Smooth muscle cell (in vitro differentiated cells): ENCODE results near the gene IGFBP4. TPM values are rescaled to one million over a fixed set of nuclear protein-coding genes. Genes with fewer than 3 reads are reported as not detected.

Experiments
- DNase-seq: peaks from one replicate; lab custom pipeline; 2025; ENCODE audit not compliant: unreplicated experiment; lab: John Stamatoyannopoulos, UW
- H2AFZ ChIP-seq: fragments of 200-600 bp; sonication (generic); 2 replicates; pipeline ENCODE4 v1.6.0; 2016; ENCODE audit warnings: antibody characterized with exemption, low read depth, mild to moderate bottlenecking
- H3F3A ChIP-seq: fragments of 200-600 bp; sonication (generic); 2 replicates; pipeline ENCODE4 v1.6.0; 2017; ENCODE audit warnings: antibody characterized with exemption, low read depth
- H3K27ac ChIP-seq: fragments of 200-600 bp; sonication (generic); 2 replicates; pipeline ENCODE4 v1.5.1; 2016; ENCODE audit warnings: low read depth, mild to moderate bottlenecking
- H3K27me3 ChIP-seq: fragments of 200-600 bp; sonication (generic); 2 replicates; pipeline ENCODE4 v1.6.1; 2016; ENCODE audit warnings: low read depth, mild to moderate bottlenecking
- H3K36me3 ChIP-seq: fragments of 200-600 bp; sonication (generic); 2 replicates; pipeline ENCODE4 v1.5.1; 2016; ENCODE audit warnings: low read depth
- H3K4me1 ChIP-seq: fragments of 200-600 bp; sonication (generic); 2 replicates; pipeline ENCODE4 v1.5.1; 2016; ENCODE audit warnings: low read depth
- H3K4me2 ChIP-seq: fragments of 200-600 bp; sonication (generic); 2 replicates; pipeline ENCODE4 v1.6.0; 2016; ENCODE audit warnings: mild to moderate bottlenecking
- H3K4me3 ChIP-seq: fragments of 200-600 bp; sonication (generic); 2 replicates; pipeline ENCODE4 v1.5.1; 2016; ENCODE audit warnings: mild to moderate bottlenecking
- H3K79me2 ChIP-seq: fragments of 200-600 bp; sonication (generic); 2 replicates; pipeline ENCODE4 v1.6.0; 2016; ENCODE audit warnings: low read depth, mild to moderate bottlenecking
- H3K9ac ChIP-seq: fragments of 200-600 bp; sonication (generic); 2 replicates; pipeline ENCODE4 v1.6.0; 2016; ENCODE audit warnings: low read depth
- H3K9me3 ChIP-seq: fragments of 200-600 bp; sonication (generic); replicated peaks from 2 replicates; pipeline ENCODE4 v1.5.1; 2016; ENCODE audit warnings: low read depth
- H4K20me1 ChIP-seq: fragments of 200-600 bp; sonication (generic); 2 replicates; pipeline ENCODE4 v1.6.0; 2016; ENCODE audit warnings: low read depth
- WGBS: methylation state at CpG from one replicate; pipeline ENCODE4 v1.1.7; 2016; ENCODE audit warnings: low lambda C conversion rate; 5-methylcytosine and 5-hydroxymethylcytosine counted together
- polyA plus RNA-seq: library from polyadenylated mRNA; unstranded; fragments of >200 nt; fragmentation: Nextera tagmentation; extraction: Ambion mirVana; gene quantifications from 2 replicates; pipeline ENCODE4 v1.2.1, GENCODE V29; 2016
- total RNA-seq: library from RNA; depleted of rRNA; stranded (reverse); fragments of >200 nt; gene quantifications from 2 replicates; pipeline ENCODE4 v1.2.3, GENCODE V29; 2014
- TF ChIP-seq, protein P1 (sequence below): fragments of 200-600 bp; sonication (generic); IDR thresholded peaks from 2 replicates; pipeline ENCODE4 v1.5.1; 2017; ENCODE audit warnings: borderline replicate concordance, mild to moderate bottlenecking, antibody characterized with exemption; ENCODE audit not compliant: insufficient read depth, poor library complexity, severe bottlenecking

IGFBP4 gene
- total and polyA plus RNA-seq, 2 experiments from 2014 or later: 91.0 to 305 TPM

- no peaks in the 10 kb centered on the region for H3K9me3 ChIP-seq
- H3K4me1 ChIP-seq: peaks cover 4% of the 10 kb centered on the region
- H2AFZ ChIP-seq: no peak overlapping the region
- H3K36me3 ChIP-seq: no peaks in the 10 kb centered on the region
- H3F3A ChIP-seq: no peaks in the 10 kb centered on the region
- no peak for DNase-seq
- TF ChIP-seq, protein P1, sequence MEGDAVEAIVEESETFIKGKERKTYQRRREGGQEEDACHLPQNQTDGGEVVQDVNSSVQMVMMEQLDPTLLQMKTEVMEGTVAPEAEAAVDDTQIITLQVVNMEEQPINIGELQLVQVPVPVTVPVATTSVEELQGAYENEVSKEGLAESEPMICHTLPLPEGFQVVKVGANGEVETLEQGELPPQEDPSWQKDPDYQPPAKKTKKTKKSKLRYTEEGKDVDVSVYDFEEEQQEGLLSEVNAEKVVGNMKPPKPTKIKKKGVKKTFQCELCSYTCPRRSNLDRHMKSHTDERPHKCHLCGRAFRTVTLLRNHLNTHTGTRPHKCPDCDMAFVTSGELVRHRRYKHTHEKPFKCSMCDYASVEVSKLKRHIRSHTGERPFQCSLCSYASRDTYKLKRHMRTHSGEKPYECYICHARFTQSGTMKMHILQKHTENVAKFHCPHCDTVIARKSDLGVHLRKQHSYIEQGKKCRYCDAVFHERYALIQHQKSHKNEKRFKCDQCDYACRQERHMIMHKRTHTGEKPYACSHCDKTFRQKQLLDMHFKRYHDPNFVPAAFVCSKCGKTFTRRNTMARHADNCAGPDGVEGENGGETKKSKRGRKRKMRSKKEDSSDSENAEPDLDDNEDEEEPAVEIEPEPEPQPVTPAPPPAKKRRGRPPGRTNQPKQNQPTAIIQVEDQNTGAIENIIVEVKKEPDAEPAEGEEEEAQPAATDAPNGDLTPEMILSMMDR: no peak
- H4K20me1 ChIP-seq: no peaks in the 10 kb centered on the region
- no peak overlapping the region for H3K27ac ChIP-seq
- no peak overlapping the region for H3K4me2 ChIP-seq
- H3K4me3 ChIP-seq: no peak overlapping the region
- no peaks in the 10 kb centered on the region for H3K79me2 ChIP-seq
- 98% methylated on average over 15 of the region's 18 CpGs for WGBS
- H3K27me3 ChIP-seq: no peaks in the 10 kb centered on the region
- no peak overlapping the region for H3K9ac ChIP-seq
Observed at GRCh38 chr17:40475234-40475908, 32.1 kb downstream of the IGFBP4 start.

DNA sequence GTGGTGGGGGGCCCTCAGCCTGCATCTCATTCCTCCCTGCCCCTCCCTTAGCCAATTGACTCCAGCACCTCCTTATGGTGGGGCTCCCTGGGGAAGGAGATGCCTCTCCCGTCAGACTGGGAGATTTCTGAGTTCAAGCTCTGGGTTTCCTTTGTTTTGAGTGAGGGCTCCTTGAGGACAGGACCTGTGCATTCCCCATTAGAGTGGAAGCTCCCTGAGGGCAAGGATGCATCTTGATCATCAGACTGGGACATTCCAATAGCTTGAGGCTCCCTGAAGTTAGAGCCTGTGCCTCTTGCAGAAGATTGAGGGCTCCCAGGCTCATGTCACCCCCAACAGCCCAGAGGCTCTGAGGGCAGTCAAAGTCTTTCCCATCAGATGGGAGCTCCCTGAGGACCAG lies 34.5 kb downstream of the IGFBP4 start:
- no peak for DNase-seq
- H3K4me1 ChIP-seq: no peaks in the 10 kb centered on the region

DNA sequence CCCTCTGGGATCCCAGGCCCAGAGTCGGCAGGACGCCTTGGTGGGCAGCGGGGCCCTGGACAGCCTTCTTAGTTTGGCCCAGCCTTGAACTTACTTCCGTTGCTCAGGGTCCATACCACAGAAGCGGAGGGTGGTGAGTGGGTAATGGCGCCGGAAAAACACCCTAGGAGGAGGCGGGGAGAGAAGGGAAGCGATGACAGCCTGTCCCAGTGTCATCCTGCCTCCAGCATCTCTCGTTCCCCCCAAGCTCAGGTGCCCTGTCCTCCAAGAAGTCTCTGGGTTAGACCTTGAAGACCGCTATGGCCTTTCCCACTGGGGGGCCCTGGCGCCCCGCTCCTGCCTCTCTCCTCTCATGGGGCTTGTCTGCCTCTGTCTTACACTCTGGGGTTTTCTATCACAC lies 35.2 kb downstream of the IGFBP4 start:
- no peaks in the 10 kb centered on the region for H3K9me3 ChIP-seq
- H3K36me3 ChIP-seq: no peaks in the 10 kb centered on the region
- no peaks in the 10 kb centered on the region for H3K4me1 ChIP-seq
- no peaks in the 10 kb centered on the region for H3K27me3 ChIP-seq
- H3K79me2 ChIP-seq: no peaks in the 10 kb centered on the region
- H3F3A ChIP-seq: no peaks in the 10 kb centered on the region
- H2AFZ ChIP-seq: no peak overlapping the region
- no peak overlapping the region for H3K4me3 ChIP-seq
- no peak overlapping the region for H3K9ac ChIP-seq
- TF ChIP-seq, protein P1: no peak
- 99% methylated on average over 13 of the region's 13 CpGs for WGBS
- no peak overlapping the region for H3K27ac ChIP-seq
- no peak overlapping the region for H3K4me2 ChIP-seq
- H4K20me1 ChIP-seq: no peaks in the 10 kb centered on the region
- no peak for DNase-seq

More for the DNA sequence above, 34.5 kb downstream of the IGFBP4 start:
- Histone ChIP-seq H2AFZ (no peak overlapping the region), H3K27ac (no peak overlapping the region), H3K79me2 (no peaks in the 10 kb centered on the region), H3K4me2 (no peak overlapping the region), H3K36me3 (no peaks in the 10 kb centered on the region), H3K9ac (no peak overlapping the region), H4K20me1 (no peaks in the 10 kb centered on the region), H3K4me3 (no peak overlapping the region), H3K9me3 (no peaks in the 10 kb centered on the region), H3K27me3 (no peaks in the 10 kb centered on the region), H3F3A (no peaks in the 10 kb centered on the region)
- 100% methylated on average over 1 of the region's 1 CpG for WGBS
- TF ChIP-seq, protein P1: no peak
